Tibial artery (tissue), 4 donors: Measurements from ENCODE around the gene GCLM.
A peak's percentile ranks its signal among the peaks of the same experiment; 100 is the strongest.

Experiments used
- DNase-seq, 2 donors: peaks; one replicate each; pipeline ENCODE4 v3.0.0-alpha.2; 2019
- H3K27ac ChIP-seq, 2 donors: fragments of 200-600 bp; sonication (generic) in 1 of 2; 1 replicate in 1 of 2; 2 replicates in 1 of 2; pipeline ENCODE4 v1.5.1; 2018 to 2019; ENCODE audit warnings: mild to moderate bottlenecking in 1 of 2
- H3K27me3 ChIP-seq, 2 donors: fragments of 200-600 bp; sonication (generic) in 1 of 2; one replicate each; pipeline versions ENCODE4 v1.5.1 to v1.6.0; 2016 to 2019
- H3K36me3 ChIP-seq, 3 donors: fragments of 200-600 bp; sonication (generic) in 2 of 3; one replicate each; pipeline ENCODE4 v1.5.1; 2016 to 2019; ENCODE audit warnings: mild to moderate bottlenecking in 2 of 3
- H3K4me1 ChIP-seq, 4 donors: fragments of 200-600 bp; sonication (generic) in 2 of 4; 1 replicate in 3 of 4; 2 replicates in 1 of 4; pipeline ENCODE4 v1.5.1; 2016 to 2019
- H3K4me3 ChIP-seq, 2 donors: fragments of 200-600 bp; sonication (generic) in 1 of 2; 1 replicate in 1 of 2; 2 replicates in 1 of 2; pipeline ENCODE4 v1.5.1; 2018 to 2019; ENCODE audit warnings: mild to moderate bottlenecking in 2 of 2
- H3K9me3 ChIP-seq, 3 donors: fragments of 200-600 bp; sonication (generic) in 1 of 3; one replicate each; pipeline ENCODE4 v1.5.1; 2016 to 2019
- intact Hi-C: fragments of 100-400 bp; cut with DNase I; formaldehyde crosslinking; loops from one replicate; pipeline ENCODE4 v1.15.0; 2023; ENCODE audit warnings: low total_unique reads
- TF ChIP-seq, protein P1 (sequence below), 2 experiments: fragments of 200-600 bp in 1 of 2; fragments of 450-650 bp in 1 of 2; IDR thresholded peaks; one replicate each; pipeline ENCODE4 v1.5.1; 2017 to 2019; ENCODE audit warnings: antibody characterized with exemption in 2 of 2, mild to moderate bottlenecking in 1 of 2, moderate library complexity in 1 of 2

Gene GCLM

DNA sequence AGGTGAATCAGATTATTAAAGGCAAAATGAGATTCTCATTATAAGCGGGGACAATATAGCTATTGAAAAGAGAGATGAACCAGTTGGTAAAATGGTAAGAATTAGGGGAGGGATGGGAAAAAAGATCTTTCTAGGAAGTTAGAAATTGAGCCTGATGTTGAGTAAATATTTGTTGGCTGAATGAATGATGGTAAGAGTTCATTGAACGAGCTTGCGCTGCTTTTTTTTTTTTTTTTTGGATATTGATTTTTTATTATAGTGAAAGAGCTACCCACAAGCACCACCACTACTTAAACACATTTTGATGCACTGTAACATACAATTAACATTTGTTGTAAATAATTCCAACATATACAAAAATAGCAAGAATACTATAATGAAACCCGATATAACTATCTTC, 1.1 kb upstream of the GCLM start:
- TF ChIP-seq, protein P1, sequence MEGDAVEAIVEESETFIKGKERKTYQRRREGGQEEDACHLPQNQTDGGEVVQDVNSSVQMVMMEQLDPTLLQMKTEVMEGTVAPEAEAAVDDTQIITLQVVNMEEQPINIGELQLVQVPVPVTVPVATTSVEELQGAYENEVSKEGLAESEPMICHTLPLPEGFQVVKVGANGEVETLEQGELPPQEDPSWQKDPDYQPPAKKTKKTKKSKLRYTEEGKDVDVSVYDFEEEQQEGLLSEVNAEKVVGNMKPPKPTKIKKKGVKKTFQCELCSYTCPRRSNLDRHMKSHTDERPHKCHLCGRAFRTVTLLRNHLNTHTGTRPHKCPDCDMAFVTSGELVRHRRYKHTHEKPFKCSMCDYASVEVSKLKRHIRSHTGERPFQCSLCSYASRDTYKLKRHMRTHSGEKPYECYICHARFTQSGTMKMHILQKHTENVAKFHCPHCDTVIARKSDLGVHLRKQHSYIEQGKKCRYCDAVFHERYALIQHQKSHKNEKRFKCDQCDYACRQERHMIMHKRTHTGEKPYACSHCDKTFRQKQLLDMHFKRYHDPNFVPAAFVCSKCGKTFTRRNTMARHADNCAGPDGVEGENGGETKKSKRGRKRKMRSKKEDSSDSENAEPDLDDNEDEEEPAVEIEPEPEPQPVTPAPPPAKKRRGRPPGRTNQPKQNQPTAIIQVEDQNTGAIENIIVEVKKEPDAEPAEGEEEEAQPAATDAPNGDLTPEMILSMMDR (IDR thresholded peaks at IDR 0.05), result no peak
- Histone ChIP-seq H3K4me3 (no peak overlapping the region), H3K4me1 (peaks cover 0 to 17% (median 10%) of the 10 kb centered on the region in 4 donors), H3K9me3 (no peaks in the 10 kb centered on the region), H3K27me3 (no peaks in the 10 kb centered on the region), H3K36me3 (no peaks in the 10 kb centered on the region), H3K27ac (peak overlapping the region; percentile 74 to 83)
- DNase-seq, result no peak
- intact Hi-C loops, result no loop called here

DNA sequence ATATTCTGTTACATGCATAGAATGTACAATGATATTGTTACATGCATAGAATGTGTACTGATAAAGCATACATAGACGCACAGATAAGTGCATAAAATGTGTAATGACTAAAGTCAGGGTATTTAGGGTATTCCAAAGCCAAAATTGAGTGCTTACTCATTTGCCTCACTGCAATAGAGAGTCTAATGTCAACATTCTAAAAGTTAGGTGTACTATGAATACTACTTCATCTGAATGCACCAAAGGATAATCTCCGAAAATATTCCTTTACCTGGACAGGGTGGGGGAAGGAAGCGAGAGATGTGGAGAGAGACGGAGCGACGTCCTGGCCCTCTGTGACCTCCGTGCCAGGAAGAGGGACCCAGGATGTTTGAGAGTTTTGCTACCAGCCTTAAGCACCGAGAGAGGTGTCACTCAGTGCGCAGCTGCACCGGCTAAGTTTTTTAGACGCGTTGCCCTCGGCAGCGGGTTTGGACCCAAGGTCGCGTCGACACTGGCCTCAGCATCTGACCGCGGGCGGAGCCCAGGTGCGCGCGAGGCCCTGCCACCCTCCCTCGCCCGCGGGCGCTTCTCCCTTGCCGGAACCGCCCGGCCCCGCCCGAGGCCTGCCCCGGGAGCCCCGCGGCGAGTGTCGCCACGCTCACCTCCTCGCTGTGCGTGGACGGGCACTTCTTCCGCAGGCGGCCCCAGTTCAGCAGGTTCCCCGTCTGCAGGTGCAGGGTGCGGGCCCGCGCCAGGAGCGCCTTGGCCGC, 660 bp downstream of the GCLM start:
- Histone ChIP-seq H3K4me3 (peak overlapping the region; percentile 94 to 95), H3K36me3 (no peaks in the 10 kb centered on the region), H3K27me3 (no peaks in the 10 kb centered on the region), H3K4me1 (peaks cover 0 to 17% (median 10%) of the 10 kb centered on the region in 4 donors), H3K9me3 (no peaks in the 10 kb centered on the region), H3K27ac (peak overlapping the region; percentile 74 to 83)
- intact Hi-C loops, result no loop called here
- peak in 1 of 2 donors; percentile 68 for DNase-seq
- TF ChIP-seq, protein P1 (IDR thresholded peaks at IDR 0.05), result no peak

DNA sequence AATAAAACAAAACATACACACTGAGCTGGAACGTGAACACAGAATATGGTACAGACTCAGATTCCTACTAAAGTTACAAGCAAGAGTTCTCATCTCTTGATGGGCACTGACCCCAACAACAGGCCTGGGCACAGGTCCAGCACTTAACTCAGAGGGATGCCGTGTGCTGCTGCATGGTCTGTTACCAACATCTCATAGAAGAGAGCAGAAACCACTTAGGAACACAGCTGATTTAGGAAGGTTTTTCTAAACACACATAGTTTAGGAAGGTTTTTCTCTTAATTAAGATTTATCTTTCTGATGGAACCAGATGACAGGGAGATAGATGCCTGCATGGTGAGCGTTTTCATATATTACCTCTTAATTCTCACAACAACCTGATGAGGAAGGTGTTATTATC, 1.5 kb downstream of the GCLM start:
- Histone ChIP-seq H3K9me3 (no peaks in the 10 kb centered on the region), H3K4me3 (peak overlapping the region; percentile 94 to 95), H3K4me1 (peaks cover 0 to 17% (median 10%) of the 10 kb centered on the region in 4 donors), H3K27ac (no peak overlapping the region), H3K36me3 (no peaks in the 10 kb centered on the region), H3K27me3 (no peaks in the 10 kb centered on the region)
- TF ChIP-seq, protein P1 (IDR thresholded peaks at IDR 0.05), result no peak
- intact Hi-C loops, result no loop called here
- no peak for DNase-seq

DNA sequence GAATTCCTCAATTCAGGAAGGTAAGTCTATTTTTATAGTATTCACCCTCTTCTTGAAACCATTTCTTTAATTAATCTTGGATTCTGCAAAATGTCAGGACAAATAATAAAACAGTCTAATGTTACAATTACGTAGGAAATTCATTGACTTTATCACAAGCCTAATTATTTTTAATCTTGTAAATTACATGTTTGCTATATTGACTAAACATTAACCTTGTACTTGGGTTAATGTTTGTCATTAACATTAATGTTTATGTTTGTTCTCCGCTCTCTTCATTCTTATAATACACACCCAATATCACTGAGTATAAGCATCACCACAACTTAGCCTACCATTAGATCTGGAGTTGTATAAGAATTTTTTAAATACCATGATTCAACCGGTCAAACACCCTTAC, 2.8 kb downstream of the GCLM start:
- TF ChIP-seq, protein P1 (IDR thresholded peaks at IDR 0.05), result no peak
- Histone ChIP-seq H3K27me3 (no peaks in the 10 kb centered on the region), H3K36me3 (no peaks in the 10 kb centered on the region), H3K27ac (no peak overlapping the region), H3K9me3 (no peaks in the 10 kb centered on the region), H3K4me1 (peaks cover 0 to 17% (median 10%) of the 10 kb centered on the region in 4 donors), H3K4me3 (no peak overlapping the region)
- DNase-seq, result no peak
- intact Hi-C loops, result no loop called here

DNA sequence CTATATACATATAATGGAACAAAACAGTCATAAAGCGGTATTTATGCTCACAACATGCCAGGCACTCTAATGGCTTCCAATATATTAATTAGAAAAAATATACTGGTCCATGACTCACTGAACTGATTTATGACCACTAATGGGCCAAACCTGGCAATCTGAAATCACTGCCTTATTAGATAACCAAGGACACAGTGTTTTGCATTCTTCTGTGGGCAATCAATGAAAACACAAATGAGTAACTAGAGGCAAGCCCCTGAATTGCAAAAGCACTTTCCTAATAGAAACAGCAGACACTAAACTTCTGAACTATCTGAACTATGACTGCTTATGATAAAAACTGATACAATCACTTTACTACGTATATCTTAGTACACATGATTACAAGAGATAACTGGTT, 3.5 kb downstream of the GCLM start:
- Histone ChIP-seq H3K36me3 (no peaks in the 10 kb centered on the region), H3K27me3 (no peaks in the 10 kb centered on the region), H3K9me3 (no peaks in the 10 kb centered on the region), H3K4me1 (peaks cover 0 to 17% (median 10%) of the 10 kb centered on the region in 4 donors), H3K4me3 (no peak overlapping the region), H3K27ac (no peak overlapping the region)
- intact Hi-C loops, result no loop called here
- DNase-seq, result no peak
- TF ChIP-seq, protein P1 (IDR thresholded peaks at IDR 0.05), result no peak
